HCT116 (cell line): ENCODE results near the gene LILRB1. TPM values are rescaled to one million over a fixed set of nuclear protein-coding genes. Genes with fewer than 3 reads are reported as not detected.
"Not testable (repeated sequence)": the region's sequence is repeated elsewhere in the genome, so short reads cannot be mapped to it uniquely, and the experiment has no call there.

ENCODE experiments used
- ATAC-seq: fragments of 200-7000 bp; cut with Tn5 transposase; 2 replicates; pipeline ENCODE4 v1.9.1; 2020; ENCODE audit warnings: mild to moderate bottlenecking, moderate library complexity
- BruUV-seq: library from RNA; stranded (reverse); fragments of 400-500 nt; replicated peaks from 2 replicates; lab custom pipeline; 2021; lab: Mats Ljungman, UMichigan
- CTCF ChIA-PET: fragments of 300-600 bp; sonication (Branson Sonifier 250); formaldehyde crosslinking; loops from one replicate; lab custom pipeline; 2021; ENCODE audit warnings: antibody characterized with exemption; lab: Charles Lee
- POLR2A ChIA-PET: fragments of 300-600, 350-600 bp; sonication (Branson Sonifier 250); formaldehyde crosslinking; loops from one replicate; lab custom pipeline; 2021; ENCODE audit warnings: antibody characterized with exemption; lab: Charles Lee
- RAD21 ChIA-PET, 2 experiments: fragments of 300-600 bp; sonication (Branson Sonifier 250); formaldehyde crosslinking; loops; one replicate each; lab custom pipeline; 2023; ENCODE audit warnings: low total read pairs in 2 of 2; ENCODE audit not compliant: uncharacterized antibody in 2 of 2, unreplicated experiment in 2 of 2, low non-redundant PET in 1 of 2; lab: Charles Lee
- DNase-seq: peaks from one replicate; pipeline ENCODE4 v3.0.0-alpha.2; 2010; ENCODE audit warnings: low read depth, low spot score
- H2AFZ ChIP-seq: fragments of 200-600 bp; shearing (Covaris generic), sonication (generic); 2 replicates; pipeline ENCODE4 v1.6.1; 2017; ENCODE audit warnings: low read depth, mixed run types, mixed read lengths, antibody characterized with exemption, low read length; ENCODE audit not compliant: poor library complexity, severe bottlenecking
- H3K27ac ChIP-seq: 2 replicates; pipeline ENCODE4 v1.5.1; 2012; ENCODE audit warnings: low read depth, low read length
- H3K27me3 ChIP-seq: fragments of 200-600 bp; sonication (generic); 2 replicates; pipeline ENCODE4 v1.6.1; 2016; ENCODE audit warnings: mixed run types, low read length, mixed read lengths; ENCODE audit not compliant: insufficient read depth
- H3K36me3 ChIP-seq, 2 experiments: fragments of 200-500 bp in 1 of 2; fragments of 200-600 bp in 1 of 2; sonication (Bioruptor generic) in 1 of 2; sonication (generic) in 1 of 2; 2 replicates each; pipeline versions ENCODE4 v1.5.1 to v1.6.1; 2014 to 2016; ENCODE audit warnings: low read length in 2 of 2, inconsistent platforms in 1 of 2, mixed read lengths in 1 of 2, mixed run types in 1 of 2; ENCODE audit not compliant: insufficient read depth in 2 of 2, control insufficient read depth in 1 of 2
- H3K4me1 ChIP-seq, 2 experiments: fragments of 200-600 bp in 1 of 2; sonication (generic) in 1 of 2; 2 replicates each; pipeline versions ENCODE4 v1.5.1 to v1.6.1; 2012 to 2017; ENCODE audit warnings: low read length in 2 of 2, inconsistent platforms in 1 of 2, mild to moderate bottlenecking in 1 of 2, mixed read lengths in 1 of 2, mixed run types in 1 of 2, moderate library complexity in 1 of 2; ENCODE audit not compliant: insufficient read depth in 2 of 2, control insufficient read depth in 1 of 2
- H3K4me2 ChIP-seq: fragments of 200-600 bp; sonication (generic); 2 replicates; pipeline ENCODE4 v1.6.1; 2017; ENCODE audit warnings: mixed run types, low read length, mixed read lengths
- H3K4me3 ChIP-seq, 2 experiments: fragments of 200-600 bp in 1 of 2; sonication (generic) in 1 of 2; replicated peaks in 1 of 2; 2 replicates each; pipeline ENCODE4 v1.5.1; 2011 to 2016; ENCODE audit warnings: low read length in 2 of 2, control low read depth in 1 of 2, low read depth in 1 of 2, mild to moderate bottlenecking in 1 of 2, mixed read lengths in 1 of 2, mixed run types in 1 of 2
- H3K79me2 ChIP-seq: fragments of 200-600 bp; sonication (generic); 2 replicates; pipeline ENCODE4 v1.6.1; 2017; ENCODE audit warnings: mild to moderate bottlenecking, mixed run types, low read length, moderate library complexity, mixed read lengths; ENCODE audit not compliant: insufficient read depth
- H3K9ac ChIP-seq: fragments of 200-600 bp; sonication (generic); 2 replicates; pipeline ENCODE4 v1.6.1; 2016; ENCODE audit warnings: low read length, mixed read lengths
- H3K9me2 ChIP-seq: fragments of 200-600 bp; sonication (generic), shearing (Covaris generic); 2 replicates; pipeline ENCODE4 v1.6.1; 2017; ENCODE audit warnings: mixed run types, mild to moderate bottlenecking, moderate library complexity; ENCODE audit not compliant: insufficient read depth
- H3K9me3 ChIP-seq, 2 experiments: fragments of 200-500 bp in 1 of 2; fragments of 200-600 bp in 1 of 2; sonication (Bioruptor generic) in 1 of 2; sonication (generic) in 1 of 2; 2 replicates each; pipeline ENCODE4 v1.6.1; 2014 to 2017; ENCODE audit warnings: low read length in 2 of 2, mixed read lengths in 2 of 2, inconsistent platforms in 1 of 2, low read depth in 1 of 2, mild to moderate bottlenecking in 1 of 2, mixed run types in 1 of 2, moderate library complexity in 1 of 2; ENCODE audit not compliant: control insufficient read depth in 1 of 2, insufficient read depth in 1 of 2
- H4K20me1 ChIP-seq: fragments of 200-600 bp; sonication (generic), shearing (Covaris generic); 2 replicates; pipeline ENCODE4 v1.6.1; 2017; ENCODE audit warnings: mixed run types, mild to moderate bottlenecking, moderate library complexity; ENCODE audit not compliant: insufficient read depth
- ATF3 ChIP-seq: IDR thresholded peaks from 2 replicates; pipeline ENCODE4 v1.6.1; 2012
- CEBPB ChIP-seq: IDR thresholded peaks from 2 replicates; pipeline ENCODE4 v1.6.1; 2012; ENCODE audit warnings: low read depth
- ELF1 ChIP-seq: IDR thresholded peaks from 2 replicates; pipeline ENCODE4 v1.6.1; 2012; ENCODE audit warnings: low read depth, borderline replicate concordance
- FOSL1 ChIP-seq: IDR thresholded peaks from 2 replicates; pipeline ENCODE4 v1.6.1; 2012; ENCODE audit warnings: low read depth
- JUND ChIP-seq: IDR thresholded peaks from 2 replicates; pipeline ENCODE4 v1.6.1; 2012
- MAX ChIP-seq: IDR thresholded peaks from 2 replicates; pipeline ENCODE4 v1.6.1; 2012
- POLR2A ChIP-seq: IDR thresholded peaks from 2 replicates; pipeline ENCODE4 v1.7.0; 2011; ENCODE audit warnings: borderline replicate concordance; ENCODE audit not compliant: insufficient read depth, insufficient read length; ENCODE audit errors: extremely low read depth
- POLR2AphosphoS5 ChIP-seq: IDR thresholded peaks from 2 replicates; pipeline ENCODE4 v1.6.1; 2011; ENCODE audit warnings: mild to moderate bottlenecking, low read depth, low read length, moderate library complexity
- RAD21 ChIP-seq: IDR thresholded peaks from 2 replicates; pipeline ENCODE4 v1.6.1; 2012; ENCODE audit warnings: low read depth, mild to moderate bottlenecking
- SP1 ChIP-seq: IDR thresholded peaks from 2 replicates; pipeline ENCODE4 v1.6.1; 2012; ENCODE audit warnings: low read depth
- SRF ChIP-seq: IDR thresholded peaks from 2 replicates; pipeline ENCODE4 v1.6.1; 2012; ENCODE audit warnings: low read depth
- TCF7L2 ChIP-seq: IDR thresholded peaks from 2 replicates; pipeline ENCODE4 v1.7.0; 2011; ENCODE audit warnings: borderline replicate concordance, inconsistent platforms; ENCODE audit not compliant: insufficient read depth, insufficient read length; ENCODE audit errors: extremely low read depth
- YY1 ChIP-seq: IDR thresholded peaks from 2 replicates; pipeline ENCODE4 v1.6.1; 2011; ENCODE audit warnings: low read length, low read depth, moderate library complexity, mild to moderate bottlenecking; ENCODE audit not compliant: insufficient replicate concordance; ENCODE audit errors: extremely low read depth
- ZBTB33 ChIP-seq: IDR thresholded peaks from 2 replicates; pipeline ENCODE4 v1.6.1; 2011; ENCODE audit warnings: mild to moderate bottlenecking, low read length, moderate library complexity; ENCODE audit not compliant: insufficient replicate concordance; ENCODE audit errors: extremely low read depth
- ZFX ChIP-seq: fragments of 450-650 bp; IDR thresholded peaks from 2 replicates; pipeline ENCODE4 v1.6.1; 2017
- ZNF274 ChIP-seq: fragments of 200-500 bp; sonication (Bioruptor generic); IDR thresholded peaks from 2 replicates; pipeline ENCODE4 v1.6.1; 2014; ENCODE audit warnings: mild to moderate bottlenecking, low read depth, low read length, inconsistent platforms
- intact Hi-C: fragments of 100-400 bp; cut with micrococcal nuclease; formaldehyde crosslinking; loops from 2 replicates; pipeline ENCODE4 v1.10.0; 2022
- total RNA-seq: library from RNA; stranded (reverse); gene quantifications from one replicate; pipeline ENCODE4 v1.2.1, GENCODE V29; 2021; ENCODE audit not compliant: unreplicated experiment

The LILRB1 gene
- total RNA-seq, 1 experiment from 2014 or later = not detected

GRCh38 chr19:54630782-54631181 is 498 bp downstream of the LILRB1 start:
- ChIA-PET POLR2A (no interaction called here), RAD21 (no interaction called here), CTCF (no interaction called here)
- Histone ChIP-seq H3K36me3 (no peaks in the 10 kb centered on the region), H3K27me3 (peaks cover 33% of the 10 kb centered on the region), H3K9me2 (no peaks in the 10 kb centered on the region), H3K9ac (no peak overlapping the region), H3K4me3 (no peak overlapping the region), H4K20me1 (no peaks in the 10 kb centered on the region), H2AFZ (no peak overlapping the region), H3K27ac (no peak overlapping the region), H3K79me2 (no peaks in the 10 kb centered on the region), H3K4me2 (no peak overlapping the region), H3K4me1 (no peaks in the 10 kb centered on the region), H3K9me3 (no peaks in the 10 kb centered on the region)
- no peak for TF ChIP-seq ATF3
- no peak for TF ChIP-seq ELF1
- TF ChIP-seq ZNF274 = no peak
- no peak for TF ChIP-seq TCF7L2
- no peak for TF ChIP-seq MAX
- TF ChIP-seq YY1 = no peak
- TF ChIP-seq SRF = no peak
- TF ChIP-seq JUND = no peak
- TF ChIP-seq SP1 = no peak
- no peak for TF ChIP-seq POLR2A
- TF ChIP-seq POLR2AphosphoS5 = no peak
- no peak for TF ChIP-seq CEBPB
- no peak for TF ChIP-seq FOSL1
- no peak for TF ChIP-seq ZBTB33
- no peak for TF ChIP-seq ZFX
- TF ChIP-seq RAD21 = no peak
- intact Hi-C loops = loop anchor here (5.0 kb wide), 1 partner anchor 333 kb away; no protein-coding TSS in a partner anchor
- ATAC-seq (no peak), DNase-seq (no peak)
- BruUV-seq = no TSS peak

GRCh38 chr19:54631489-54632337 is 1.4 kb downstream of the LILRB1 start:
- intact Hi-C loops = loop anchor here (5.0 kb wide), 1 partner anchor 334 kb away; no protein-coding TSS in a partner anchor
- ATAC-seq = peak; percentile 25; the same call in 1 of the 2 replicates
- CTCF ChIA-PET = interaction anchor here (0.6 to 0.7 kb wide), 2 partner anchors 23 to 43 kb away, joined by 3 to 7 read pairs; no protein-coding TSS in a partner anchor
- H3K9me3 ChIP-seq, H3K4me3 ChIP-seq, H2AFZ ChIP-seq, H3K4me1 ChIP-seq, H3K9me2 ChIP-seq, RAD21 ChIA-PET, BruUV-seq, H3K79me2 ChIP-seq, H3K9ac ChIP-seq, H3K27ac ChIP-seq, H4K20me1 ChIP-seq, DNase-seq, H3K4me2 ChIP-seq, H3K36me3 ChIP-seq, POLR2A ChIA-PET: not testable (repeated sequence)
- H3K27me3 ChIP-seq = peaks cover 28% of the 10 kb centered on the region; the same call in 1 of the 2 replicates
